MCF 10A (cell line): ENCODE results near the gene SPDYC. TPM values are rescaled to one million over a fixed set of nuclear protein-coding genes. Genes with fewer than 3 reads are reported as not detected.

Source experiments
- BruUV-seq: library from RNA; stranded (reverse); fragments of 400-500 nt; replicated peaks from 2 replicates; lab custom pipeline; 2021; lab: Mats Ljungman, UMichigan
- CTCF ChIA-PET: fragments of 300-600 bp; sonication (Branson Sonifier 250); formaldehyde crosslinking; extraction: SDS; loops from one replicate; lab custom pipeline; 2021; ENCODE audit warnings: antibody characterized with exemption, inconsistent platforms; lab: Yijun Ruan, JAX
- POLR2A ChIA-PET: fragments of 300-600, 350-650 bp; sonication (Branson Sonifier 250); formaldehyde crosslinking; extraction: SDS; loops from one replicate; lab custom pipeline; 2020; ENCODE audit warnings: antibody characterized with exemption, inconsistent platforms; lab: Yijun Ruan, JAX
- DNase-seq: peaks from one replicate; pipeline ENCODE4 v3.0.0-alpha.2; 2018; ENCODE audit not compliant: unreplicated experiment
- H3K27ac Mint-ChIP-seq: one replicate; pipeline ENCODE4 v1.8.0; 2022; ENCODE audit warnings: mild to moderate bottlenecking, low read depth, mixed read lengths; ENCODE audit not compliant: unreplicated experiment
- H3K27me3 Mint-ChIP-seq: one replicate; pipeline ENCODE4 v1.8.0; 2022; ENCODE audit warnings: mixed read lengths; ENCODE audit not compliant: insufficient read depth, unreplicated experiment
- H3K36me3 Mint-ChIP-seq: one replicate; pipeline ENCODE4 v1.8.0; 2022; ENCODE audit warnings: mild to moderate bottlenecking, moderate library complexity, mixed read lengths; ENCODE audit not compliant: insufficient read depth, unreplicated experiment
- H3K4me1 Mint-ChIP-seq: one replicate; pipeline ENCODE4 v1.8.0; 2022; ENCODE audit warnings: mixed read lengths; ENCODE audit not compliant: insufficient read depth, unreplicated experiment
- H3K4me3 Mint-ChIP-seq: one replicate; pipeline ENCODE4 v1.8.0; 2022; ENCODE audit warnings: mild to moderate bottlenecking, moderate library complexity, mixed read lengths; ENCODE audit not compliant: unreplicated experiment
- H3K9me3 Mint-ChIP-seq: one replicate; pipeline ENCODE4 v1.8.0; 2022; ENCODE audit warnings: mixed read lengths; ENCODE audit not compliant: unreplicated experiment
- intact Hi-C: fragments of 100-400 bp; cut with micrococcal nuclease; formaldehyde crosslinking; loops from 2 replicates; pipeline ENCODE4 v1.14.1; 2022
- total RNA-seq: library from RNA; stranded (reverse); gene quantifications from 2 replicates; pipeline ENCODE4 v1.2.3, GENCODE V29; 2022
- TF ChIP-seq, protein P1 (sequence below): fragments of 200-600 bp; IDR thresholded peaks from one replicate; pipeline ENCODE4 v1.8.0; 2022; ENCODE audit warnings: antibody characterized with exemption, mild to moderate bottlenecking; ENCODE audit not compliant: unreplicated experiment

SPDYC gene
- total RNA-seq, 1 experiment from 2014 or later, result not detected

DNA sequence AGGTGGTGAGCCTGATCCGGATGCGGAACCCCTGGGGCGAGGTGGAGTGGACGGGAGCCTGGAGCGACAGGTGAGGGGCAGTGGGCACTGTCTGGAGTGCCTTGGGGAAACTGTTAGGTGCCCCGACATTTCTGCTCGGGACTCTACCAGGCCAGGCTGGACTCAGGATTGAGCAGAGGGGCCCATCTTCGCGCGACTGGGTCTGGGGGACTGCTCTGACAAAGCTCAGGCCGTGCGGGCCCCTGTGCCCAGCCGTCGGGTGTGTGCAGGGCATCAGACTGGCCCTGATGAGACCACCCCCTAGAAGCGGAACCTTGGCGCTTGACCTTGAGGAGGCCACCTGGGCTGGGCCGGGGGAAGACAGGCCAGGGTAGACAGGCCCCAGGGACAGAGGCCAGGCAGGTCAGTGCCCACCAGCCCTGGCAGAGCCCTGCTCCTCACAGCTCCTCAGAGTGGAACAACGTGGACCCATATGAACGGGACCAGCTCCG is 18.0 kb downstream of the SPDYC start:
- no peaks in the 10 kb centered on the region for H3K27me3 Mint-ChIP-seq
- ChIA-PET POLR2A (no interaction called here), CTCF (interaction anchor here (0.6 kb wide), 1 partner anchor 12 kb away, joined by 4 read pairs; no protein-coding TSS in a partner anchor)
- H3K36me3 Mint-ChIP-seq, result peaks cover 89% of the 10 kb centered on the region
- no peaks in the 10 kb centered on the region for H3K9me3 Mint-ChIP-seq
- DNase-seq, result no peak
- peaks cover 11% of the 10 kb centered on the region for H3K4me1 Mint-ChIP-seq
- intact Hi-C loops, result no loop called here
- no TSS peak for BruUV-seq
- H3K27ac Mint-ChIP-seq, result no peak overlapping the region
- TF ChIP-seq, protein P1, sequence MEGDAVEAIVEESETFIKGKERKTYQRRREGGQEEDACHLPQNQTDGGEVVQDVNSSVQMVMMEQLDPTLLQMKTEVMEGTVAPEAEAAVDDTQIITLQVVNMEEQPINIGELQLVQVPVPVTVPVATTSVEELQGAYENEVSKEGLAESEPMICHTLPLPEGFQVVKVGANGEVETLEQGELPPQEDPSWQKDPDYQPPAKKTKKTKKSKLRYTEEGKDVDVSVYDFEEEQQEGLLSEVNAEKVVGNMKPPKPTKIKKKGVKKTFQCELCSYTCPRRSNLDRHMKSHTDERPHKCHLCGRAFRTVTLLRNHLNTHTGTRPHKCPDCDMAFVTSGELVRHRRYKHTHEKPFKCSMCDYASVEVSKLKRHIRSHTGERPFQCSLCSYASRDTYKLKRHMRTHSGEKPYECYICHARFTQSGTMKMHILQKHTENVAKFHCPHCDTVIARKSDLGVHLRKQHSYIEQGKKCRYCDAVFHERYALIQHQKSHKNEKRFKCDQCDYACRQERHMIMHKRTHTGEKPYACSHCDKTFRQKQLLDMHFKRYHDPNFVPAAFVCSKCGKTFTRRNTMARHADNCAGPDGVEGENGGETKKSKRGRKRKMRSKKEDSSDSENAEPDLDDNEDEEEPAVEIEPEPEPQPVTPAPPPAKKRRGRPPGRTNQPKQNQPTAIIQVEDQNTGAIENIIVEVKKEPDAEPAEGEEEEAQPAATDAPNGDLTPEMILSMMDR, result no peak
- H3K4me3 Mint-ChIP-seq, result no peak overlapping the region

DNA sequence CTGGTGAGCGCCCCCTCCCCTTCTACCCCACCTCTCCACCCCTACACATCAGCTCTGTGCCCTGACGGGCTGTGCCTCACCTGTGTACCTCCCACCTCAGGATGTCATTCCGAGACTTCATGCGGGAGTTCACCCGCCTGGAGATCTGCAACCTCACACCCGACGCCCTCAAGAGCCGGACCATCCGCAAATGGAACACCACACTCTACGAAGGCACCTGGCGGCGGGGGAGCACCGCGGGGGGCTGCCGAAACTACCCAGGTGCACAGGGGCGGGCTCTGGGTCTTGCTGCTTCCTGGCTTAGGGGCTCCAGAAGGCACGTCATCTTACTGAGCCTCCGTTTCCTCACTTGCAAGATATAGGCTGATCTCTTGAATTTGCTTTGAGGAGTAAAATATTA is 18.5 kb downstream of the SPDYC start:
- H3K27me3 Mint-ChIP-seq, result no peaks in the 10 kb centered on the region
- no peak overlapping the region for H3K27ac Mint-ChIP-seq
- POLR2A ChIA-PET, result no interaction called here
- no TSS peak for BruUV-seq
- H3K4me1 Mint-ChIP-seq, result peaks cover 11% of the 10 kb centered on the region
- TF ChIP-seq, protein P1, result no peak
- H3K4me3 Mint-ChIP-seq, result no peak overlapping the region
- CTCF ChIA-PET, result interaction anchor here (1.1 kb wide), 1 partner anchor 37 kb away, joined by 4 read pairs; no protein-coding TSS in a partner anchor
- intact Hi-C loops, result no loop called here
- no peak for DNase-seq
- peaks cover 92% of the 10 kb centered on the region for H3K36me3 Mint-ChIP-seq
- no peaks in the 10 kb centered on the region for H3K9me3 Mint-ChIP-seq

DNA sequence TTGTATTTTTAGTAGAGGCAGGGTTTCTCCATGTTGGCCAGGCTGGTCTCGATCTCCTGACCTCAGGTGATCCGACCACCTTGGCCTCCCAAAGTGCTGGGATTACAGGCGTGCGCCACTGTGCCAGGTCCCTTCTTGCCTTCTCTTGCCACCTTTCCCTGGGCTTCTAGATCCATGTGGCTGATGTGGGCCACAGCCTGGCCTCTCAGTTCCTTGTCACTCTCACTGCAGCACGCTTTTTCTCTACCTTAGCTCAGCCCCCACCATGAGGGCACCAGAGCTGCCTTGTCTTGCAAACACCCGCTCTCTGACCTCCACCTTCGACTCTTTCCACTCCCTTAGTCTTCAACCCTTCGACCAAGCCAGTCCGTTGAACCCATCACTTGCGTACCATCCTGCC is 19.2 kb downstream of the SPDYC start:
- Mint-ChIP-seq H3K9me3 (no peaks in the 10 kb centered on the region), H3K4me3 (no peak overlapping the region), H3K27ac (no peak overlapping the region), H3K27me3 (no peaks in the 10 kb centered on the region), H3K4me1 (peaks cover 11% of the 10 kb centered on the region), H3K36me3 (peaks cover 92% of the 10 kb centered on the region)
- ChIA-PET CTCF (interaction anchor here (0.7 to 1.1 kb wide), 2 partner anchors 36 to 66 kb away, joined by 3 to 4 read pairs; no protein-coding TSS in a partner anchor), POLR2A (no interaction called here)
- intact Hi-C loops, result no loop called here
- no peak for DNase-seq
- TF ChIP-seq, protein P1, result no peak
- BruUV-seq, result no TSS peak

DNA sequence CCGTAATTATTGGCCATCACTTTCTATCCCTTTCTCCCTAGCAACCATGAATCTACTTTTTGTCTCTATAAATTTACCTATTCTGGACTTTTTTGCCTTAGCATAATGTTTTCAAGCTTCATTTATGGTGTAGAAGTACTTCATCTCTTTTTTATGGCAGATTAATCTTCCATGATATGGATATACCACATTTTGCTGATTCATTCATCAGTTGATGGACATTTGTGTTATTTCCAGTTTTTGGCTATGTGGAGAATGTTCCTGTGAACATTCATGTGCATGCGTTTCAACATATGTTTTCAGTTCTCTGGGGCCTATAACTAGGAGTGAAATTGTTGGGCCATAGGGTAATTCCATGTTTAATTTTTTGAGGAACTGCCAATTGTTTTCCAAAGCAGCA is 24.5 kb downstream of the SPDYC start:
- POLR2A ChIA-PET, result no interaction called here
- no peaks in the 10 kb centered on the region for H3K27me3 Mint-ChIP-seq
- TF ChIP-seq, protein P1, result no peak
- H3K4me3 Mint-ChIP-seq, result no peak overlapping the region
- H3K36me3 Mint-ChIP-seq, result peaks cover 74% of the 10 kb centered on the region
- H3K9me3 Mint-ChIP-seq, result no peaks in the 10 kb centered on the region
- no peak overlapping the region for H3K27ac Mint-ChIP-seq
- DNase-seq, result no peak
- BruUV-seq, result no TSS peak
- CTCF ChIA-PET, result no interaction called here
- peaks cover 7% of the 10 kb centered on the region for H3K4me1 Mint-ChIP-seq
- intact Hi-C loops, result no loop called here
